ENCODE results near the gene SLC49A4.

SLC49A4 gene

DNA sequence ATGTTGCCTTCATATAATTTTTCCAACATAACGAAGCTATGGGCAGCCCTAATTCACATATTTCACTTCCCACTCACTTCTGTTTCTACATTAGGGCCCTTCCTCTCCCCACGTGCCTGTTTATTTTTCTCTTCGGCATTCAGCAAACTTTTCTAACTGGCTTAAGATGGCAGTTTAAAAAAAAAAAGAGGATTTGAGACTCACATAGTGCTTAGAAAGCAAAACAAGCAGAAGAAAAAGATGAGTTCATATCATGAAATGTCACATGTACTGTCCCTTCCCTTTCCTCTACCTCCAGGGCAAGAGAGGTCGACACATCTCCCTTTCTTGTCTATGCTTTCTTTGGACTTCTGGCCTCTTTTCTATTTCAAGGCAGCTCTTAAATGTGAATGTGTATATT is 30.6 kb downstream of the SLC49A4 start:
- Histone ChIP-seq H3K36me3 (replicated peaks in 1 of 2; ENCODE audit: control insufficient read depth in 2 of 2, insufficient read depth in 2 of 2, low read length in 2 of 2) (peaks cover 6 to 35% of the 10 kb centered on the region in 2 donors), H2BK12ac (ENCODE audit: low read length) (no peak overlapping the region), H3K27ac (replicated peaks; ENCODE audit: low read length) (no peak overlapping the region), H4K8ac (ENCODE audit: low read depth, low read length) (no peak overlapping the region), H2BK120ac (ENCODE audit: low read depth, low read length) (no peak overlapping the region), H3K9me3 (replicated peaks in 1 of 2; ENCODE audit: control insufficient read depth in 2 of 2, insufficient read depth in 1 of 2, low read depth in 1 of 2, low read length in 2 of 2) (peaks cover 2 to 3% of the 10 kb centered on the region in 2 donors), H3K18ac (ENCODE audit: low read length) (no peak overlapping the region), H2AFZ (ENCODE audit: low read length) (no peak overlapping the region), H3K4me3 (ENCODE audit: low read length in 2 of 2) (no peak overlapping the region), H3K27me3 (ENCODE audit: control insufficient read depth in 3 of 3, insufficient read depth in 3 of 3, low read depth in 1 of 3, low read length in 3 of 3) (no peaks in the 10 kb centered on the region), H3K9ac (ENCODE audit: low read depth, low read length, poor library complexity) (no peak overlapping the region), H3K4me1 (ENCODE audit: control insufficient read depth in 2 of 2, insufficient read depth in 1 of 2, low read depth in 1 of 2, low read length in 2 of 2) (no peaks in the 10 kb centered on the region), H3K4me2 (ENCODE audit: insufficient read depth, low read length, poor library complexity, severe bottlenecking) (no peak overlapping the region), H2BK5ac (ENCODE audit: low read length) (no peak overlapping the region), H3K23ac (ENCODE audit: low read depth, low read length, poor library complexity) (no peak overlapping the region), H3K14ac (ENCODE audit: low read length) (no peak overlapping the region), H2AK5ac (ENCODE audit: low read depth, low read length) (no peak overlapping the region), H3K79me1 (ENCODE audit: low read depth, low read length) (no peaks in the 10 kb centered on the region), H2BK15ac (ENCODE audit: low read length) (no peak overlapping the region), H4K91ac (ENCODE audit: low read depth, low read length, poor library complexity) (no peak overlapping the region), H3K4ac (ENCODE audit: low read length) (no peak overlapping the region)
- DNase-seq (ENCODE audit: low spot score) = no peak
- no CpG with 5 or more reads among the region's 4 CpGs for WGBS, 2 donors (ENCODE audit: extremely low coverage in 2 of 2, insufficient read length in 2 of 2, insufficient replicate concordance in 1 of 2)

DNA sequence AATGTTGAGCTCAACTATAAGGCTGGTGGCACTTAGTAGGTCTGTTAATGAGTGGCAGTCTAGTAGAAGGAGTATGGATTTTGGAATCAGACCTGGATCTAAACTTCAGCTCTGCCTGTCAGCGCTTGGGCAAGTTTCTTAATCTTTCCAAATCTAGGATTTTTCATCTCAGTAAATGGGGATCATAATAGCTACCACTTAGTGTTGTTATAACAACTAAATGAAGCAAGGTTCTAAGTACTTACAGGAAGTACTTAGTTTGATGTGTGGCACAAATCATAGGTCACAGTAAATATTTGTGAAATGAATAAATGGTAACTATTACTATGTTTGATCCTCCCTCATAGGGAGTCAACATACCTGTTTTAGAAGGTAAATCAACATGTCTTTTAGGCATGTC is 31.4 kb downstream of the SLC49A4 start:
- H3K79me1 ChIP-seq (ENCODE audit: low read depth, low read length) = no peaks in the 10 kb centered on the region
- peaks cover 0 to 3% of the 10 kb centered on the region in 2 donors for H3K9me3 ChIP-seq (replicated peaks in 1 of 2; ENCODE audit: control insufficient read depth in 2 of 2, insufficient read depth in 1 of 2, low read depth in 1 of 2, low read length in 2 of 2)
- no peak overlapping the region for H3K9ac ChIP-seq (ENCODE audit: low read depth, low read length, poor library complexity)
- H2BK120ac ChIP-seq (ENCODE audit: low read depth, low read length) = no peak overlapping the region
- no peaks in the 10 kb centered on the region for H3K4me1 ChIP-seq (ENCODE audit: control insufficient read depth in 2 of 2, insufficient read depth in 1 of 2, low read depth in 1 of 2, low read length in 2 of 2)
- no peak overlapping the region for H2AK5ac ChIP-seq (ENCODE audit: low read depth, low read length)
- H3K4ac ChIP-seq (ENCODE audit: low read length) = no peak overlapping the region
- H3K4me3 ChIP-seq (ENCODE audit: low read length in 2 of 2) = no peak overlapping the region
- no CpG with 5 or more reads among the region's 1 CpG for WGBS, 2 donors (ENCODE audit: extremely low coverage in 2 of 2, insufficient read length in 2 of 2, insufficient replicate concordance in 1 of 2)
- no peak overlapping the region for H2BK12ac ChIP-seq (ENCODE audit: low read length)
- H3K14ac ChIP-seq (ENCODE audit: low read length) = no peak overlapping the region
- H3K18ac ChIP-seq (ENCODE audit: low read length) = no peak overlapping the region
- H3K36me3 ChIP-seq (replicated peaks in 1 of 2; ENCODE audit: control insufficient read depth in 2 of 2, insufficient read depth in 2 of 2, low read length in 2 of 2) = peaks cover 5 to 35% of the 10 kb centered on the region in 2 donors
- no peak overlapping the region for H4K91ac ChIP-seq (ENCODE audit: low read depth, low read length, poor library complexity)
- no peak overlapping the region for H3K23ac ChIP-seq (ENCODE audit: low read depth, low read length, poor library complexity)
- H3K4me2 ChIP-seq (ENCODE audit: insufficient read depth, low read length, poor library complexity, severe bottlenecking) = no peak overlapping the region
- H3K27ac ChIP-seq (replicated peaks; ENCODE audit: low read length) = no peak overlapping the region
- no peak overlapping the region for H4K8ac ChIP-seq (ENCODE audit: low read depth, low read length)
- no peaks in the 10 kb centered on the region for H3K27me3 ChIP-seq (ENCODE audit: control insufficient read depth in 3 of 3, insufficient read depth in 3 of 3, low read depth in 1 of 3, low read length in 3 of 3)
- no peak overlapping the region for H2AFZ ChIP-seq (ENCODE audit: low read length)
- H2BK5ac ChIP-seq (ENCODE audit: low read length) = no peak overlapping the region
- no peak for DNase-seq (ENCODE audit: low spot score)
- no peak overlapping the region for H2BK15ac ChIP-seq (ENCODE audit: low read length)

DNA sequence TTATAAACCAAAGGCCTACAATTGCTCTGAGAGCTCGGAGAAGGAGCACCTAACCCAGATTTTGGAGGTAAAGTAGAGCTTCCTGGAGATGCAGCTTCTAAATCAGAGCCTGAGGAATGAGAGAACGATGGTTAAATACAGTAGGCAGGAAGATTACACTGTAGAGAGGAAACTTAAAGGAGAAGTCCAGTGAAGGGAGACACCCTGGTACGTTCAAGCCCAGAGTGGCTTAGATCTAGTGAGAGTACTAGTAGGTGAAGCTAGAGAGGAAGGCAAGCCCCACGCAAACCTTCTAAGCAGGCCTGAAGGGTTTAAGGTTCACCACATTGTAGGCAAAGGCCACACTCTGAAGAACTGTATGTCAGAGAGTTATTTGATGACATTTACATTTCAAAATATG is 33.4 kb downstream of the SLC49A4 start:
- no peaks in the 10 kb centered on the region for H3K4me1 ChIP-seq (ENCODE audit: control insufficient read depth in 2 of 2, insufficient read depth in 1 of 2, low read depth in 1 of 2, low read length in 2 of 2)
- no peaks in the 10 kb centered on the region for H3K79me1 ChIP-seq (ENCODE audit: low read depth, low read length)
- peaks cover 0 to 5% of the 10 kb centered on the region in 2 donors for H3K9me3 ChIP-seq (replicated peaks in 1 of 2; ENCODE audit: control insufficient read depth in 2 of 2, insufficient read depth in 1 of 2, low read depth in 1 of 2, low read length in 2 of 2)
- H4K91ac ChIP-seq (ENCODE audit: low read depth, low read length, poor library complexity) = no peak overlapping the region
- H3K14ac ChIP-seq (ENCODE audit: low read length) = no peak overlapping the region
- H3K9ac ChIP-seq (ENCODE audit: low read depth, low read length, poor library complexity) = no peak overlapping the region
- no peak overlapping the region for H2AFZ ChIP-seq (ENCODE audit: low read length)
- H2BK120ac ChIP-seq (ENCODE audit: low read depth, low read length) = no peak overlapping the region
- no peak overlapping the region for H2BK12ac ChIP-seq (ENCODE audit: low read length)
- no peak overlapping the region for H2AK5ac ChIP-seq (ENCODE audit: low read depth, low read length)
- no peak overlapping the region for H3K23ac ChIP-seq (ENCODE audit: low read depth, low read length, poor library complexity)
- no CpG with 5 or more reads among the region's 4 CpGs for WGBS, 2 donors (ENCODE audit: extremely low coverage in 2 of 2, insufficient read length in 2 of 2, insufficient replicate concordance in 1 of 2)
- no peak overlapping the region for H3K4me2 ChIP-seq (ENCODE audit: insufficient read depth, low read length, poor library complexity, severe bottlenecking)
- H3K4ac ChIP-seq (ENCODE audit: low read length) = no peak overlapping the region
- no peaks in the 10 kb centered on the region for H3K27me3 ChIP-seq (ENCODE audit: control insufficient read depth in 3 of 3, insufficient read depth in 3 of 3, low read depth in 1 of 3, low read length in 3 of 3)
- H3K18ac ChIP-seq (ENCODE audit: low read length) = no peak overlapping the region
- no peak for DNase-seq (ENCODE audit: low spot score)
- no peak overlapping the region for H4K8ac ChIP-seq (ENCODE audit: low read depth, low read length)
- H2BK15ac ChIP-seq (ENCODE audit: low read length) = no peak overlapping the region
- no peak overlapping the region for H2BK5ac ChIP-seq (ENCODE audit: low read length)
- no peak overlapping the region for H3K4me3 ChIP-seq (ENCODE audit: low read length in 2 of 2)
- H3K36me3 ChIP-seq (replicated peaks in 1 of 2; ENCODE audit: control insufficient read depth in 2 of 2, insufficient read depth in 2 of 2, low read length in 2 of 2) = peaks cover 5 to 47% of the 10 kb centered on the region in 2 donors
- H3K27ac ChIP-seq (replicated peaks; ENCODE audit: low read length) = no peak overlapping the region

DNA sequence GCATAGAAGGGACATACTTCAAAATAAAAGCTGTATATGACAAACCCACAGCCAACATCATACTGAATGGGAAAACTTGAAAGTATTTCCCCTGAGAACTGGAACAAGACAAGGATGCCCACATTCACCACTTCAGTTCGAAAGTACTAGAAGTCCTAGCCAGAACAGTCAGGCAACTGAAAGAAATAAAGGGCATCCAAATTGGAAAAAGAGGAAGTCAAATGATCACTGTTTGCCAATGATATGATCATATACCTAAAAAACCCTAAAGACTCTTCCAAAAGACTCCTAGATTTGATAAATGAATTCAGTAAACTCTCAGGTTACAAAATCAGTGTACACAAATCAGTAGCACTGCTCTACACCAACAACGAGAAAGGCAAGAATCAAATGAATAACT is 40.7 kb downstream of the SLC49A4 start:
- H2AFZ ChIP-seq (ENCODE audit: low read length) = no peak overlapping the region
- H2BK120ac ChIP-seq (ENCODE audit: low read depth, low read length) = no peak overlapping the region
- H3K4me1 ChIP-seq (ENCODE audit: control insufficient read depth in 2 of 2, insufficient read depth in 1 of 2, low read depth in 1 of 2, low read length in 2 of 2) = no peaks in the 10 kb centered on the region
- H3K27me3 ChIP-seq (ENCODE audit: control insufficient read depth in 3 of 3, insufficient read depth in 3 of 3, low read depth in 1 of 3, low read length in 3 of 3) = no peaks in the 10 kb centered on the region
- H3K18ac ChIP-seq (ENCODE audit: low read length) = no peak overlapping the region
- no peak overlapping the region for H2AK5ac ChIP-seq (ENCODE audit: low read depth, low read length)
- H2BK15ac ChIP-seq (ENCODE audit: low read length) = no peak overlapping the region
- H2BK5ac ChIP-seq (ENCODE audit: low read length) = no peak overlapping the region
- H3K9me3 ChIP-seq (replicated peaks in 1 of 2; ENCODE audit: control insufficient read depth in 2 of 2, insufficient read depth in 1 of 2, low read depth in 1 of 2, low read length in 2 of 2) = peaks cover 0 to 24% of the 10 kb centered on the region in 2 donors
- no peak overlapping the region for H4K8ac ChIP-seq (ENCODE audit: low read depth, low read length)
- no CpG with 5 or more reads among the region's 2 CpGs for WGBS, 2 donors (ENCODE audit: extremely low coverage in 2 of 2, insufficient read length in 2 of 2, insufficient replicate concordance in 1 of 2)
- no peak overlapping the region for H3K4me2 ChIP-seq (ENCODE audit: insufficient read depth, low read length, poor library complexity, severe bottlenecking)
- H3K4me3 ChIP-seq (ENCODE audit: low read length in 2 of 2) = no peak overlapping the region
- H4K91ac ChIP-seq (ENCODE audit: low read depth, low read length, poor library complexity) = no peak overlapping the region
- no peak overlapping the region for H3K23ac ChIP-seq (ENCODE audit: low read depth, low read length, poor library complexity)
- no peak for DNase-seq (ENCODE audit: low spot score)
- H3K27ac ChIP-seq (replicated peaks; ENCODE audit: low read length) = no peak overlapping the region
- H2BK12ac ChIP-seq (ENCODE audit: low read length) = no peak overlapping the region
- peaks cover 3 to 38% of the 10 kb centered on the region in 2 donors for H3K36me3 ChIP-seq (replicated peaks in 1 of 2; ENCODE audit: control insufficient read depth in 2 of 2, insufficient read depth in 2 of 2, low read length in 2 of 2)
- H3K4ac ChIP-seq (ENCODE audit: low read length) = no peak overlapping the region
- H3K9ac ChIP-seq (ENCODE audit: low read depth, low read length, poor library complexity) = no peak overlapping the region
- H3K79me1 ChIP-seq (ENCODE audit: low read depth, low read length) = no peaks in the 10 kb centered on the region
- no peak overlapping the region for H3K14ac ChIP-seq (ENCODE audit: low read length)
